GM18519 (cell line): Measurements from ENCODE around the gene HDGFL2.

Source experiments
- ATAC-seq: cut with Tn5 transposase; IDR thresholded peaks from one replicate; pipeline ENCODE4 v1.9.1; 2021; ENCODE audit warnings: mild to moderate bottlenecking, moderate library complexity; ENCODE audit not compliant: unreplicated experiment, low FRiP score

Gene HDGFL2

DNA sequence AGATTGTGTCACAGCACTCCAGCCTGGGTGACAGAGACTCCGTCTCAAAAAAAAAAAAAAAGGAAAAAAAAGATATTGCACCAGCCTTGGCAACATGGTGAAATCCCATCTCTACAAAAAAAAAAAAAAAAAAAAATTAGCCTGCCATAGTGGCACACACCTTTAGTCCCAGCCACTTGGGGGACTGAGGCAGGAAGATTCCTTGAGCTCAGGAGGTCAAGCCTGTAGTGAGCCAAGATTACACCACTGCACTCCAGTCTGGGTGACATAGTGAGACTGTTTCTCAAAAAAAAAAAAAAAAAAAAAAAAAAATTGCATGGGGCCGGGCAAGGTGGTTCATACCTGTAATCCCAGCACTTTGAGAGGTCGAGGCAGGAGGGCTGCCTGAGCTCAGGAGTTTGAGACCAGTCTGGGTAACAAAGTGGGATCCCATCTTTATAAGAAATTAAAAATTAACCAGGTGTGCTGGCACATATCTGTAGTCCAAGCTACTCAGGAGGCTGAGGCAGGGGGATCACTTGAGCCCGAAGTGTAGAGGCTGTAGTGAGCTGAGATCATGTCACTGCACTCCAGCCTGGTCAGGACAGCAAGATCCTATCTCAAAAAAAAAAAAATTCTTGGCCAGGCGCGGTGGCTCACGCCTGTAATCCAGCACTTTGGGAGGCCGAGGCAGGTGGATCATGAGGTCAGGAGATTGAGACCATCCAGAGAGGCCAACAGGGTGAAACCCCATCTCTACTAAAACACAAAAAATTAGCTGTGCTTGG, 7.1 kb upstream of the HDGFL2 start:
- no peak for ATAC-seq

GRCh38 chr19:4467835-4468234, 4.3 kb upstream of the HDGFL2 start:
- no peak for ATAC-seq

DNA sequence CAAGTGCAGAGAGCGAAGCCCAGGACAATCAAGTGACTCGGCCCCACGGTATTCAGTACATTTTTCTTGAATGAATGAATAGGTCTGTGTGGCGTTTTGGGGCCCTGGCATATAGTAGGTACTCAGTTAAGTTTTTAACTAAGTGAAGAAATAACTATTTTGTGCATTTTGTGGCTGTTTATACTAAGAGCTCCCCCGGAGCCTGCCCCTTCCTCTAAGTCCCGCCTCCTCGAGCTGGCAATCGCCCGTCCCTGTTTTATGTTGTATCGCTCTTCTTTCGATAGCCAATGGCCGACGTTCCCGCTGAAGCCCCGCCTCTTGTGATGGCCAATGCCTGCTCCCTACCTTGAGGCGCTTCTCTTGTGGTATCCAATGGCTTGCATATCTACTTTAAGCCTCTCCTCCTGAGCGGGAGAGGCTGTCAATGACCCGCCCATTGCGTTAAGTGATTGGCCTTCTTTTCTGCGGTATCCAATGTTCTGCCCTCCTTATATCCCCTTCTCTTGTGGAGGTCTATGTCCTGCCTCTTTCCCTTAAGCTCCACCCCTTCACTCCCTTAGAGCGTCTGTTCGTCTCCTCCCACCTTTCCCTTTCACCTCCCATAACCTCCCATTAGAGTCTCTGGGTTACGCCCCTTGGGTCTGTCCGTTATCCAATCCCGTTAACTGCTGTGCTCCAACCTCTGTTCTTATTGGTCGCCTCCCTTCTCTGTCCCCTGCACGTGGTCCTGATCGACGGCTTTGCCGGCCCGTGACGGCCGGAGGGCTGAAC, 509 bp upstream of the HDGFL2 start:
- peak; percentile 75 for ATAC-seq

GRCh38 chr19:4473011-4473762, 1.1 kb downstream of the HDGFL2 start:
- no peak for ATAC-seq

- ATAC-seq = no peak
These were observed 1.8 kb downstream of the HDGFL2 start for GRCh38 chr19:4473763-4474513.

DNA sequence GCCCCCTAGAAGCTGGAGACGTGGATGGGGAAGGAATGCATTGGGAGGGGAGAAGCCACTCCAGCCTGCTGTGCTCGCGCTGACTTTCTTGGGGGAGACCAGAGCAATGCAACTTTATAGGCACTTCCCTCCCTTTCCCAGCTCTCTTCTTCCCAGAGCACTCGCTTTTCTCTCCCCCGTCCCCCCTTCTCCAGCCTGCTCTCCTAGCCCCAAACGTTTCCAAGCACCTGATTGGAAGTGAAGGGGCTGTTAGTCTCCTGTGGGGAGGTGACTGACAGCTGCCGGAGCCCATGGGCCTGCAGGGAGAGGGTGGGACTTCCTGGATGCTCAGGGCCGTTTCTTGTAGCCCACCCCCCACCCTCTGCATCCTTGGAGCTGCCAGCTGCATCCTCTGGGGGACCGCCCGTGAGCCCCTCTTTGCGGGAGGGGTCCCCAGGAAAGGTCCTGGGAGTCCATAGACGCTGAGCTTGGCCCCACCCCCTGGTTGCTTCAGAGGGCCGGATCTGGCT, 2.5 kb downstream of the HDGFL2 start:
- no peak for ATAC-seq

- no peak for ATAC-seq
These were observed 5.1 kb downstream of the HDGFL2 start for GRCh38 chr19:4477034-4477801.

- no peak for ATAC-seq
These were observed 10.7 kb downstream of the HDGFL2 start for GRCh38 chr19:4482721-4483364.

DNA sequence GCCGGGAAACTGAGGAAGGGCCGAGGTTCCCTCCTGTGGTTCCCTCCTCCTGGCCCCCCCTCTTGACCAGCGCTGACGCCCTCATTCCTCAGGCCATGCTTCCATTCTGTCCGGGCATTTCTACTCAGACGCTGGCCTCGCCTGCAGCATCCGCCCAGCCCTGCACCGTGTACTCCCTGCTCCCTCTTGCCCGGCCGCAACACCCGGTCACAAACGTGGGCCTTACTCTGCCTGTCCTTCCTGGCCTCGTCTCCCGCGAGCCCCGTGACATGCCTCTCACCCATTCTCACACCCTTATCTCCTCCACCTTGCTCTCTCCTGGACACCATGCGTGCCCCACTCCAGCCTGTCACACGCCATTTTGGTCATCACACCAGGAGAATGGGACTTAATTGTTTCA, 11.3 kb downstream of the HDGFL2 start:
- no peak for ATAC-seq

DNA sequence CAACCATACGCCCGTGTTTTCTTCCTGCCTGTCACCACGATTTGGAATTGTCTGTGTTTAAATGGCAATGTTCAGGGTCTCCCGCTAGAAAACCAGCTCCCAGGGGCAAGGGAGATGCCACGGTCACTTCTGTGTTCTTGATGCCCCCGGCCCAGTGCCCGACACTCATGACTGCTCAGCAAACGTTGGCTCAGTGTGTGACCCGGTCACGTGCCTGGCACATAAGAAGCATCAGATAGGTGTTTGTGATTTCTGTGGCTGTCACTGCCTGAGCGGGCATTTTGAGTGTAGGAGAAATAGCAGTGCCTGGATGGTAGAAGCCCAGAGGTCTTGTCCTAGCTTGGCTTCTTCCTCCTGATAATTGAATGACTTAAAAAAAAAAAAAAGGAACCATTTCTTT, 15.5 kb downstream of the HDGFL2 start:
- no peak for ATAC-seq

DNA sequence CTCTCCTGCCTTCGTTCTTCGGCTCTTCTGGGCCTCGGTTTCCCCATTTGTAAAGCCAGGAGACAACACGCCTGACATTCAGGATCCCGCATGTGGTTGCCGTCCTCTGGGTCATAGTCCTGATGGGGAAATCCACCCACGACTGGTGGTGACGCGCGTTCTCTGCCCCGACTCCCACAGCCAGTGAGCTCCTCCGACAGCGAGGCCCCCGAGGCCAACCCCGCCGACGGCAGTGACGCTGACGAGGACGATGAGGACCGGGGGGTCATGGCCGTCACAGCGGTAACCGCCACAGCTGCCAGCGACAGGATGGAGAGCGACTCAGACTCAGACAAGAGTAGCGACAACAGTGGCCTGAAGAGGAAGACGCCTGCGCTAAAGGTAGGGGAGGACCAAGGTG, 16.4 kb downstream of the HDGFL2 start:
- ATAC-seq = no peak

- no peak for ATAC-seq
These were observed 19.3 kb downstream of the HDGFL2 start for GRCh38 chr19:4491446-4491845.

- no peak for ATAC-seq
These were observed 20.4 kb downstream of the HDGFL2 start for GRCh38 chr19:4492337-4493103.

- ATAC-seq = no peak
These were observed 21.2 kb downstream of the HDGFL2 start for GRCh38 chr19:4493104-4493928.

DNA sequence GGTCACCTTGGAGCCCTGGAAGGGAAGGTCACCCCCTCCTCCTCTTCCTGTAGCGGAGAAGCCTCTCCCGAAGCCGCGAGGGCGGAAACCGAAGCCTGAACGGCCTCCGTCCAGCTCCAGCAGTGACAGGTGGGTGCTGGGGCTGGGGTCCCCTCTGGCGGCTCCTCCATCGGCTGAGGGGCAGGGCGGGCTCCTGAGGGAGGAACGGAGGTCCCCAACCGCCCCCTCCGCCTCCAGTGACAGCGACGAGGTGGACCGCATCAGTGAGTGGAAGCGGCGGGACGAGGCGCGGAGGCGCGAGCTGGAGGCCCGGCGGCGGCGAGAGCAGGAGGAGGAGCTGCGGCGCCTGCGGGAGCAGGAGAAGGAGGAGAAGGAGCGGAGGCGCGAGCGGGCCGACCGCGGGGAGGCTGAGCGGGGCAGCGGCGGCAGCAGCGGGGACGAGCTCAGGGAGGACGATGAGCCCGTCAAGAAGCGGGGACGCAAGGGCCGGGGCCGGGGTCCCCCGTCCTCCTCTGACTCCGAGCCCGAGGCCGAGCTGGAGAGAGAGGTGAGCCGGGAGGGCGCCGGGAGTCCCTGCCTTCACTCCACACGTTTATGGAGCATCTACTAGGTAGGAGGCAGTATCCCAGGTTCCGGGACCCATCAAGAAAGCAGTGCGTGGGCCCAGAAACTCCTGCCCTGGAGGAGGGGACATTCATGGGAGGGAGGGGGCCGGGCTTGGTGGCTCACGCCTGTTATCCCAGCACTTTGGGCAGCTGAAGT, 22.0 kb downstream of the HDGFL2 start:
- no peak for ATAC-seq

GRCh38 chr19:4494691-4495064, 22.6 kb downstream of the HDGFL2 start:
- ATAC-seq = no peak

DNA sequence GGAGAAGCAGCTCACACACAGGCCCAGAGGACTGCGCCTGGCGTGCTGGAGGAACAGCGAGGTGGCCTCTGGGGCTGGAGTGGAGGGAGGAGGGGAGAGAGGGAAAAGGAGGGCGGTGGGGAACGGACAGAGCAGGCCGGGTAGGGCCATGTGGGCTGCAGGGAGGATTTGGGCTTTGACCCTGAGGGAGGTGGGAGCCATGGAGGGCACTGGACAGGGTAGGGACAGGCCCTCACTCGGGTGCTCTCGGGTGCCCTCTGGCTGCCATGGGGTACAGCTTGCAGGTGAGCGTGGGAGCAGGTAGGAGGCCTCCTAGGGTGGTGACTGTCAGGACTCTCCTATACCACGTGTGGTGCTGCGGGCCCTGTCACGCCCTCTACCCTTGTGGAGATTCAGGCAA, 23.4 kb downstream of the HDGFL2 start:
- no peak for ATAC-seq
